GM06990 (cell line): Measurements from ENCODE around the gene PLEKHG4.

Source experiments
- DNase-seq: peaks from one replicate; pipeline ENCODE4 v3.0.0-alpha.2; 2011; ENCODE audit not compliant: insufficient read length; ENCODE audit errors: extremely low read depth
- H3K27me3 ChIP-seq: replicated peaks from 2 replicates; pipeline ENCODE4 v1.6.0; 2011; ENCODE audit warnings: low read length; ENCODE audit not compliant: control insufficient read depth, insufficient read depth
- H3K36me3 ChIP-seq: 2 replicates; pipeline ENCODE4 v1.5.1; 2011; ENCODE audit warnings: low read length; ENCODE audit not compliant: control insufficient read depth, insufficient read depth
- H3K4me3 ChIP-seq: replicated peaks from 2 replicates; pipeline ENCODE4 v1.5.1; 2011; ENCODE audit warnings: low read depth, mild to moderate bottlenecking, control low read depth, low read length
- TF ChIP-seq, protein P1 (sequence below): IDR thresholded peaks from 2 replicates; pipeline ENCODE4 v1.5.1; 2011; ENCODE audit warnings: low read length, control low read depth, mild to moderate bottlenecking, inconsistent platforms; ENCODE audit not compliant: insufficient read depth, poor library complexity, severe bottlenecking

Gene PLEKHG4

DNA sequence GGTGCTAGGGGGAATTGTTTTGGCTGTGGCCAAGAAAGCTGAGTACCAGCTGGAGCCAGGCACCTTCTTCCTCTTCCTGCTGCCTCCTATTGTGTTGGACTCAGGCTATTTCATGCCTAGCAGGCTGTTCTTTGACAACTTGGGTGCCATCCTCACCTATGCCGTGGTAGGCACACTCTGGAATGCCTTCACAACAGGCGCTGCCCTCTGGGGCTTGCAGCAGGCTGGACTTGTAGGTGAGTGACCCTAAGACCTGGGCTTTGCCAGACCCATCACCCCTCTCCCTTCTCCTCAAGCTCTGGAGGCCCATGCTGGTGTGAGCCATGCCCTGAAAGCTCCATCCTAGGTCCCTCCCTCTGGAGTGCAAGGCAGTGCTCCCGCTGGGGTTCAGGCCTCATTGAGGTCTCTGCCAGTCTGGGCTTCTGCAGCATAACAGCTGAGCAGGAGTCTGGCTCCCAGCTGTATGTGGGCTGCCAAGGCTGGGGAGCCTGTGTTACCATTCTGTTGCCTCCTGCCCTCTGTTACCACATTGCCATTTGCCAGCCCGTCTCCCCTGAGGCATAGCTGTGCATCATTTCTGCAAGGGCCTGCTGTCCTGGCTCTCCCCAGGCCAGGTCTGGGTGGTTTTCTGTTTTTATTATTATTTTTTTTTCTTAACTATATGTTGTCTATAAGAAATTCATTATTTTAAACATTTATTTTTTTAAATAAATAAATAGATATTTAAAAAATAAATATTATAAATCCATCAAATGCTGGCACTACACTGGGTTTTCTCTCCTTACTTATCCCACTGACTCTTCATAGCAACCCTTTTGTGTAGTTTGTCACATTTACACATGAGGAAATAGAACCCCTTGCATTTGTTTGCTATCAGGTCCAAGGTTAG, 26.5 kb upstream of the PLEKHG4 start:
- TF ChIP-seq, protein P1, sequence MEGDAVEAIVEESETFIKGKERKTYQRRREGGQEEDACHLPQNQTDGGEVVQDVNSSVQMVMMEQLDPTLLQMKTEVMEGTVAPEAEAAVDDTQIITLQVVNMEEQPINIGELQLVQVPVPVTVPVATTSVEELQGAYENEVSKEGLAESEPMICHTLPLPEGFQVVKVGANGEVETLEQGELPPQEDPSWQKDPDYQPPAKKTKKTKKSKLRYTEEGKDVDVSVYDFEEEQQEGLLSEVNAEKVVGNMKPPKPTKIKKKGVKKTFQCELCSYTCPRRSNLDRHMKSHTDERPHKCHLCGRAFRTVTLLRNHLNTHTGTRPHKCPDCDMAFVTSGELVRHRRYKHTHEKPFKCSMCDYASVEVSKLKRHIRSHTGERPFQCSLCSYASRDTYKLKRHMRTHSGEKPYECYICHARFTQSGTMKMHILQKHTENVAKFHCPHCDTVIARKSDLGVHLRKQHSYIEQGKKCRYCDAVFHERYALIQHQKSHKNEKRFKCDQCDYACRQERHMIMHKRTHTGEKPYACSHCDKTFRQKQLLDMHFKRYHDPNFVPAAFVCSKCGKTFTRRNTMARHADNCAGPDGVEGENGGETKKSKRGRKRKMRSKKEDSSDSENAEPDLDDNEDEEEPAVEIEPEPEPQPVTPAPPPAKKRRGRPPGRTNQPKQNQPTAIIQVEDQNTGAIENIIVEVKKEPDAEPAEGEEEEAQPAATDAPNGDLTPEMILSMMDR: no peak
- H3K27me3 ChIP-seq: no peaks in the 10 kb centered on the region

DNA sequence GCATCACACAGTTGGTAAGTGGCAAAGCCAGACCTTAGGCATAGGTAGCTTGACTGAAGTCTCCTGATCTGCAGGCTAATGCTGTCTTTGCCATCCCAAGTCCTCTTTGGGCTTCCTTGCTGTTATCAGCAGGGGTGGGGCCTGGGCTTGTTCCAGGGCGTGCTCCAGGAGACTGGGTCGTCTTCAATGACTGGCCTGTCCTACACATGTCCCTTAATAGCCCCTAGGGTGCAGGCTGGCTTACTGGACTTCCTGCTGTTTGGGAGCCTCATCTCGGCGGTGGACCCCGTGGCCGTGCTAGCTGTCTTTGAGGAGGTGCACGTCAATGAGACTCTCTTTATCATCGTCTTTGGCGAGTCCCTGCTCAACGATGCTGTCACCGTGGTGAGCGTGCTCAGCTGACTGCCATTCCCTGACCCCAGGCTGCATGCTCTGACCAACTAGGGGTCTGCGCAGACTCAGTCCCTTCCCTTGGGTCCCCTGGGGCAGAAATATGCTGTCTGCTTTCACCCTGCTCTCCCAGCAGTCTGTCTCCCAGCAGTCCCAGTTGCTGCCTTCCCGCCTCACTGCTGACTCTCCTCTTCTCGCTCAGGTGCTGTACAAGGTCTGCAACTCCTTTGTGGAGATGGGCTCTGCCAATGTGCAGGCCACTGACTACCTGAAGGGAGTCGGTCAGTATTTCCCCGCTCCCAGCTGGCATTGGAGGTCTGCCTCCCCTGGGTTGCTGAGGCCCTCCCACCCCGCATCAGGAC, 24.4 kb upstream of the PLEKHG4 start:
- TF ChIP-seq, protein P1: no peak
- no peak overlapping the region for H3K4me3 ChIP-seq
- DNase-seq: no peak
- H3K27me3 ChIP-seq: no peaks in the 10 kb centered on the region
- no peaks in the 10 kb centered on the region; the same call in 1 of the 2 replicates for H3K36me3 ChIP-seq

More for the DNA sequence above, 26.5 kb upstream of the PLEKHG4 start:
- Histone ChIP-seq H3K36me3 (no peaks in the 10 kb centered on the region; the same call in 1 of the 2 replicates), H3K4me3 (no peak overlapping the region)
- DNase-seq: no peak

DNA sequence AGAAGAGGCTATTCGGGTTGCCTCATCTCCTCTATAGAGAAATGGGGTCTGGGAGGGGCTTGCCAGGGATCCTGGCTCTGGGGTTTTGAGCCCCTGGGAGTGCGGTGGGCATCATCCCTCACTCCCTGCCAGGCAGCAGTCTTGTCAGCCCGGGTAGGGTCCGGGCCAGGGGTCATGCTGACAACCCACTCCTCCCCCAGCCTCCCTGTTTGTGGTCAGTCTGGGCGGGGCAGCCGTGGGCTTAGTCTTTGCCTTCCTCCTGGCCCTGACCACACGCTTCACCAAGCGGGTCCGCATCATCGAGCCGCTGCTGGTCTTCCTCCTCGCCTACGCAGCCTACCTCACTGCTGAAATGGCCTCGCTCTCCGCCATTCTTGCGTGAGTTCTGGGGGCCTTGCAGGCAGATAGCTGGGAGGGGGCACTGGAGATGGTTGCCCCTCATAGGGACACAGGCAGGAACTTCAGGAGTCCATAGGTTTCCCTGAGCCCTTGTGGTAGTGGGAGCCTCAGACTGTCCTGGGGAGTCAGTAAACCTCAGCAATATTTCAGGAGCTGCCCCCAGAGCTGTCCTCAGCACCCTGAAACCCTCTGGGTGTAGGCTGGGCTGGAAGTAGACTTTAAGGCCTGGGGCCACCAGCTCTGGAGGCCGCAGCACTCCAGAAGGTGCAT, 23.6 kb upstream of the PLEKHG4 start:
- Histone ChIP-seq H3K4me3 (no peak overlapping the region), H3K36me3 (no peaks in the 10 kb centered on the region; the same call in 1 of the 2 replicates), H3K27me3 (no peaks in the 10 kb centered on the region)
- TF ChIP-seq, protein P1: no peak
- no peak for DNase-seq

DNA sequence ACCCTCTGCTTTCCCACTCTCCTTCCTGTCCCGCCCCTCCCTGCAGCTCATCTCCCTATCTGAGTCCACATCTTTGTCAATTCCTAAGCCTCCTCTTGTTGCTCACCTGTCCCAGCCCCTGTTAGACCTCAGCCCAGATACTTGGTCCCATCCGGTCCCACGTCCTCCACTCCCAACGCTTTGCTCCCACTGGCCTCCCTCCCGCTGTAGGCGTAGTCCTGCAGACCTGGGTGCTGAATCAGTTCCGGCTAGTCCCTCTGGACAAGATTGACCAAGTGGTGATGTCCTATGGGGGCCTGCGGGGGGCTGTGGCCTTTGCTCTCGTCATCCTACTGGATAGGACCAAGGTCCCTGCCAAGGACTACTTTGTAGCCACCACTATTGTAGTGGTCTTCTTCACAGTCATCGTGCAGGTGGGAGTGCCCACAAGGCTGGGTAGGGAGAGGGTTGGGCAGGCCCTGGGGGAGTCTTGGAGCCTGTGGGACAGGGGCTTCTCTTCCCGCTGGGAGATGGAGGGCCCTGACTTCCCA, 22.6 kb upstream of the PLEKHG4 start:
- Histone ChIP-seq H3K36me3 (no peaks in the 10 kb centered on the region; the same call in 1 of the 2 replicates), H3K27me3 (no peaks in the 10 kb centered on the region), H3K4me3 (no peak overlapping the region)
- TF ChIP-seq, protein P1: no peak
- DNase-seq: no peak

DNA sequence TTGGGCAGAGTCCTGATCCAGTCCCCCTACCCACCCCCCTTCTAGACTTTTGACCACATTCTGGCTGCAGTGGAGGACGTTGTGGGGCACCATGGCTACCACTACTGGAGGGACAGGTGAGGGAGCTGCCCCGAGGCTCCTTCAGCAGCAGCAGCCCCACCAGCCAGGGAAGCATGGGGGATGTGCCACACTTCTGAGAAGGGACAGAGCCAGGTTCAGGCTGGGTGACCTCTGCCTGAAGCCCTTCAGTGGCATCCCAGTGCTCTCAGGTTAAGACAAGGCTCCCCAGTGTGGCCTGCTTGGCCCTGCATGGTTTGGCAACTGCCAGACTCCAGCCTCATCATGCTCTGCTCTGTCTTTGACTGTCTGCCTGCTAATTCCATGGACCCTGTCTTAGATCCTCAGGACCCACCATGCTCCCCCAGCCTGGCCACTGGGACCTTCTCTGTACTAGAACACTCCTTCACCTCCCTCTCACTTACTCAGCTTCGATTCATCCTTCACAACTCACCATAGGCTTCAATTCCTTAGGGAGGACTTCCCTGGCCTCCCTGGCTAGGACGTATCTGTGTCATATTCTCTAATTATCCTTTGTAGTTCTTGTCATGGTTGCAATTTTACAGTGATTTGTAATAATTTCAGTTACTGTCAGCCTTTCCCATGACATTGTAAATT, 21.7 kb upstream of the PLEKHG4 start:
- H3K36me3 ChIP-seq: no peaks in the 10 kb centered on the region; the same call in 1 of the 2 replicates
- no peak for DNase-seq
- H3K27me3 ChIP-seq: no peaks in the 10 kb centered on the region
- TF ChIP-seq, protein P1: no peak
- no peak overlapping the region for H3K4me3 ChIP-seq
